ENCODE measurements around the gene ADPGK.
"Not testable (repeated sequence)": the region's sequence is repeated elsewhere in the genome, so short reads cannot be mapped to it uniquely, and the experiment has no call there.

The ADPGK gene

DNA sequence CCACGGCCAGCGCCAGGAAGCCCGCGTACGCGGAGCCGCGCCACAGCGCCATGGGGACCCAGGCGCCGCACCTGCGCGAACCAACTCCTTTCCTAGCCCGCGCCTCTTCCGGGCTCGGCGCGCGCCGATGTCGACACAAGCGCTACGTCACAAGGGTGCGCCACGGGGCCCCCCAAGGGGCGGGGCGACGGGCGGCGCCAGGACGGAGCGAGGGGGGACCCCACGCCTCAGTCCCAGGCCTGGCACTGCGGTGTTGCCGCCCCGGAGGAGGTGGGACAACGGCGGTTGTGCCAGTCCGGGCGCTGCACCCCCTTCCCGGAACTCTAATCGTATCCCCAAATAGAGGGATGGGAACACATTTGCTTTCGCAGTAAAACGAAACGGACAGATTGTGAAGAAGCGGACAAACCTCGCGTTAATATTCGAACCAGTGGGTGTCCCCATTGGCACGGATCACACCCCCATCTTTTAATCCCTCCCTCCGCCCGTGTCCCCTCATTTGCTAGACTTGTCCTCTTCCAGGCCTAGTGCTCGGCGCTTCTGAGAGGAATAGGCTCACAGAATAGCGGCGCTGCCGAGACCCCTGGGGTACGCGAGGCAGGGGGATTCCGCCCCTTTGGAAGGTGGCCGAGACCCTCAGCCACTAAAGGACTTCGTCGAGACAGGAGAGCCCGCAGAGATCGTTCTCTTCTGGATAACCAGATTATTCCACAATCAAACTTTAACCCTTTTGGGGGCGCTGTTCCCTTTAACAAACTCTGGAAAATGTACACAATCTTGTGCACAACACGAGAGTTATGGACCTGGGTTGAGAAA lies at the start of gene ADPGK:
Gene ADPGK, minus strand, starts transcription at position 119 of the 816 bp plus-strand sequence. Its CDS starts 67 bp downstream, at position 52.
- peak; percentile 94 for DNase-seq

DNA sequence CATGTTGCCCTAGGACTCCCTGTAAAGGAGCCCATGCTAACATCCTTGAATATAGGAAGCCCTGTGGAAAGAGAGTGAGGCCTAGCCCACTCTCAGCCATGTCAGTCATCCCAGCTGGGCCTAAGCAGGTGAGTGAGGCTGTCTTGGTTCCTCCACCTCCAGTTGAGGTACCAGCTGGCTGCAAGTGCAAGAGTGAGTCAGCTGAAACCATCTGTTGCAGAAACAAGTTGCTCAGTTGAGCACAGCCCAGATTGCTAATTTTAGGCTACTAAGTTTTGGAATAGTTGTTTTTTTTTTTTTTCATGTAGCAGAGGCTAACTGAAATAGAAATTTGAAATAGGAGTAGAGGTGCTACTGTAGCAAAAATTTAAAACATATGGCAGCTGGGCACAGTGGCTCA lies 43.7 kb upstream of the ADPGK start:
- DNase-seq: no peak

DNA sequence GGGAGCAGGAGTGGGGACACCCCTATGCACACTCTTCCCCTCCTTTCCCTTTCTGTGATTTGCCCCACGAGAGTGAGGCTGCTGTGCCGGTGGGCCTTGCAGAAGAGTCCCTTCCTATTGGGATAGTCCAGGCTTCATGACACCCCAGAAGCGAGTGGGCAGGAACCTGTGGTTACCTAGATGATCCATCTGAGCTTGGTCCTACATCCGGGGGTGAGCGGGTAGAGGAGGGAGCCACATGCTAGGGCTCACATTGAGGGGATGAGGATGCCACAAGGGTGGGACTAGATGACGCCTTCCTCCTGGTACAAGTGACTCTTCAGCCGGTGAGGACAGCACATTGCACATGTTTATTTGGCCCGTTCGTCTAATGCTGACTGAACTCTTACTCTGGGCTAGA lies 43.1 kb upstream of the ADPGK start:
- no peak for DNase-seq

DNA sequence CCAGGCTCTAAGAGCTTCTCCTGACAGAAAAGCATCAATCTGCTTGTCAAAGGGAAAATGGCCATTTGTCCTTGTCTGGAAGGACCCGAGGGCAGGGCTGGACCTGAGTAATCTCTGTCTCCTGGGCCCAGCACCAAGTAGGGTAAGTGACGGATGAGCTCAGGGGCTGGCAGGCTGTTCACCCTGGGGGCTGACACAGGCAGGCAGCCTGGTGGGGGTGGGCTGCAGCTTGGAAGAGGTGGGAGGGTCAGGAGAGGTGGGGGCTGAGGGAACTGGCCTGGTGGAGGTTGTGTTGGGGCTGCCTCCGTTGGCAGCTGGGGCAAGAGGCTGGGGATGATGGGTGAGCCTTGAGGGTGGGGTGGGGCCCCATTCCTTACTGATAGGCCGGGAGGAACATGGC lies 42.3 kb upstream of the ADPGK start:
- DNase-seq: no peak

DNA sequence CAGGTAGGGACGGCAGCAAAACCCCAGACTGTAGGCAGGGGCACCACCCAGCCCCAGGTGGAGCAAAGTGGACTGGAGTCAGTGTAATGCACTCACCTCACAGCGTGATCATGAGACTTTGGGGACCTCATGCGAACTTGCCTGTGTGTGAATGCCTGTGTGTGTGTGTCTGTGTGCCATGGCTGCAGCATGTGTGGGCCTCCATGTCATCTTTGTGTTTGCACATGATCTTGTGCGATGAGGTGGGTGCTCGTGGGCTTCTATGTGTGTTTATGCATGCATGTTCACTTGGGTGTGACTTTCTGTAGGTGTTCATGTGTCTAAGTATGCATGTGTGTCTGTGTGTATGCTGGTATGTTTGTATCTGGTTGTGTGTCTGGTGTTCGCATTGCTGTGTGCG lies 41.2 kb upstream of the ADPGK start:
- DNase-seq: no peak

DNA sequence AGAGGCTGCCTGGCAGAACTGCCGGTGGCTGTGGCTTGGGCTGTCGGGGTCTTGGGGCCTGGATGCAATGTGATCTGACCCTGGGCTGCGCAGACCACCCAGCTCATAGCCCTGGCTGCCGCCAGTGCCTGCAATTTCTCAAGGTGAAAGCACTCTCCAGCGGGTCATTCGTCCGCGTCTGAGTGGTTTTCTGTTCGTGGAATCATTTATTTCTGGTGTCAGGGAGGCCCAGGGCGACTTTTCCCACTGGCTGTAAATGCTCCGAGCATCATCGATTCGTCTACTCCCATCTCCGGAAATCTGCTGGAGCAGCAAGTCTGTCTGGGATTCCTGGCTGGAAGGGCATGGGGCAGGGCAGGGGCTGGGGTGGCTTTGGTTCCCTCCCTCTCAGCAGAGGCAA lies 40.6 kb upstream of the ADPGK start:
- DNase-seq: no peak

DNA sequence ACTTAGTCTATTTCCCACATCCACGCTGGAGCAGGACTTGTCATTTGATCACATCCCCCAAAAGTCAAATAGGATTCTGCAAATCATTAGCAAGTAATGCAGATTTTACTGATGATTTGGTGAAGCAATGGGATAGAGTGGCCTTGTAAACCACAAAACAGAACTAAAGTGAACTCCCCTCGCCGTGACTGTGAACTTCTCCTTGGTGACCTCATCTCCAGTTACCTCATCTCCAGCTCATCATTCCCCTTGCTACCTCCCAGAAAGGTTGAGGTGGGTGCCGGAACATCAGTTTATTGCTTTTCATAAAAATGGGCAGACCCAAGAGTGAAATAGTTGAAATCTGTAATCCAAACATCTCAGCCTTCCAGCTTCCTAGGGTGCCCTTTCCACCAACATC lies 36.7 kb upstream of the ADPGK start:
- peak; percentile 3 to 4 for DNase-seq

DNA sequence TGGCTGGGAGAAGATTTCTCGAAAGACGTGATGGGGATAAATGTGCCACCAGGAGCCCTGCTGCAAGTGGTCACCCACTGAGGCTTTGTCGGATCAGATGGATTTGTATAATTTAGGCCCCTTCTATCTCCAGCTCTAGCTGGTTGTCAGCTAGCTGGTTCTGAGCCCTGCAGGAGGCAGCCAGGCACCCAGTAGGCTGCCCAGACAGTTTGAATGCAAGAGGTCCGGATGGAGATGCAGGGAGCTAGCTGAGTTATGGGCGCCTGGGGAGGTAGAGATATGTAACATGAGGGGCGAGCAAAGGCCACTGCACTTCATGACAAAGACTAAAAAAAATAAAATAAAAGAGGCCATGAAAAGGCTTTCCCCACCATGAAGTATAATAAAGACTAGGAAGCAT lies 35.1 kb upstream of the ADPGK start:
- DNase-seq: no peak

DNA sequence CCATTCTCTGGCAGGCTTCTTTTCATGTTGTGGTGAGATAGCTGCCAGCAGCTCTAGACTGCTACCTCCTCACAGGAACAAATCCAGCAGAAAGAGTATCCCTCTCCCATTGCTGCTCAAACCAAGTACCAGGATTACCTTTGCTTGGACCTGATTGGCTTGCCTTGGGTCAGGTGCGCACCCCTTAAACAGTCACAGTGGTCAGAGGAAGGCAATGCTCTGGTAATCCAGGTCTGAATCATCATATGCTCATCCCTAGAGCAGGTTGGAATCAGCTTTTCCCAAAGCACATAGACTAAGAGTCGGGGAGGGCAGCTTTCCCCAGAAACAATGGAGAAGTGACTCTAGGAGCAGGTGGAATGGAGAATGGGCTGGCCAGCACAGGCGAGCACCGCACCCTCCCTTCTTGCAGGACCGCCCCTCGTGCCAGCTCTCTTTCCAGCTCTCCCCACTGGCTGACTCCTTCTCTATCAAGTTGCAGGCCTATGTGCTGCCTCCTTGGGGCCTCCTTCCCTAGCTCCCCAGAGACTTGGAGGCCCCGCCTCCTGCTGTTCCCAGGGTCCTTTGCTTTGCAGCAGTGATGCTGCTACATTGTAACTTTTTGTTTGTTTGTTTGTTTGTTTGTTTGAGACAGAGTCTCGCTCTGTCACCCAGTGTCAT lies 29.9 kb upstream of the ADPGK start:
- DNase-seq: no peak

DNA sequence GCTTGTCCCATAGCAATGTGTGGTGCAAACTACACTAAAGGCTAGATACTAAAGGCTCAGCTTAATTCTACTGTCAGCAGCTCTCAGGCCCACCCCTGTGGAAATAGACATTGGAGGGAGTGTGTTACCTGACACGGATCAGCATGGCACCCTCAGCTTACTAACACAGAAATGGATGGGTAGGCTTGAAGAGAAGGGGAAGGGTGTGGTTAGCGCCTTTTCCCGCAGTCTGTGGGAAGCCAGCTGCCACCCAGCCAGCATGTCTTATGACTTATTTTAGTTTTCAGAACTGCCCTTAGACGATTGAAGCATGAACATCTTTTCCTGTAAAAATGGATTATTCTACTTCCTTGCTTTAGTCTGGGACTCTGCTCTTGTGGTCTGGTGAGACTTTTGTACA lies 25.8 kb upstream of the ADPGK start:
- peak in 1 of 2 experiments; percentile 3 for DNase-seq

DNA sequence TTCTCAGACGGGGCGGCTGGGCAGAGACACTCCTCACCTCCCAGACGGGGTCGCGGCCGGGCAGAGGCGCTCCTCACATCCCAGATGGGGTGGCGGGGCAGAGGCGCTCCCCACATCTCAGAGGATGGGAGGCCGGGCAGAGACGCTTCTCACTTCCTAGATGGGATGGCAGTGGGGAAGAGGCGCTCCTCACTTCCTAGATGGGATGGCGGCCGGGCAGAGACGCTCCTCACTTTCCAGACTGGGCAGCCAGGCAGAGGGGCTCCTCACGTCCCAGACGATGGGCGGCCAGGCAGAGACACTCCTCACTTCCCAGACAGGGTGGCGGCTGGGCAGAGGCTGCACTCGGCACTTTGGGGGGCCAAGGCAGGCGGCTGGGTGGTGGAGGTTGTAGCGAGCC lies 23.8 kb upstream of the ADPGK start:
- not testable (repeated sequence) for DNase-seq

DNA sequence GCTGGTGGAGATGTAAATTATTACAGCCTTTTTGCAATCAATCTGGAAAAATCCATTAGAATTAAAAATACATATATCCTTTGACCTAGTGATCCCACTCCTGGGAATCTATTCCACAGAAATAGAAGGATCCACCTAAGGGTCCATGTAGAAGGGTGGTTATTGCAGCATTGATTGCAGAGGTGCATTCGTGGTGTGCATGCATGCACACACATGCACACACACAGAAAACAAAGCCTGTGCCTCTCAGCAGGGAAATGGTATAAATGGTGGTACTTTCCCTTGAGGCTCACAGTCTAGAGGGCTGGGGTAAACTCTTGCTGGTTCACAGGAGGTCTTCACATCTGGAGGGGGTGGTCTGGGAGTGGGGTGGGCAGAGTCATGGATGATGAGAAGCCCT lies 19.4 kb upstream of the ADPGK start:
- no peak for DNase-seq

DNA sequence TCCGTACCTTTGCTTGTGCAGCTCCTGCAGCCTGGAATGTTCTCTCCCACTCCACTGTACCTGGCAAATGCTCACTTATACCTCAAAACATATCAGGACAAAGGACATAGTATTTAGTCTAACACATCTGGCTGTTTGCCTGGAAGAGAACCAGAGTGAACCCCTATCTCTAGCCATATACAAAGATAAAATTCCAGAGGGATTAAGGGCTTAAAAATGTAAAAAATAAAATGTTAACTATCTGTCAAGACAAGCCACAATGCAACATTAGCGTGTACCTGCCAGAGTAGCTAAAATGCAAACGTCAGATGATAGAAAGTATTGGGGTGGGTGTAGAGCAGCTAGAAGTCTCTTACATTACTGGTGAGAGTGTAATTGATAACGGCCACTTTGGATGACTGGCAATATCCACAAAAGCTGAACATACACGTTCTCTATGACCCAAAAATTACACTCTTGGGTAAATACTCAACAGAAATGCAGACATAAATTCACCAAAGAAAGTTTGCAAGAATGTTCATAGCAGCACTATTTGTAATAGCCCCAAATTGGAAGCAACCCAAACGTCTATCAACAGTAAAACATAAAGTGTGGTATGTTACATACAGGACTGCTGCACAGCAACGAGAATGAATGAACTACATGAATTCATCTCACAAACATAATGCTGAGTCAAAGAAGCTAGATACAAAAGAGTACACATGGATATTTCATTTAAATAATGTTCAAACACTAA lies 18.2 kb upstream of the ADPGK start:
- no peak for DNase-seq

DNA sequence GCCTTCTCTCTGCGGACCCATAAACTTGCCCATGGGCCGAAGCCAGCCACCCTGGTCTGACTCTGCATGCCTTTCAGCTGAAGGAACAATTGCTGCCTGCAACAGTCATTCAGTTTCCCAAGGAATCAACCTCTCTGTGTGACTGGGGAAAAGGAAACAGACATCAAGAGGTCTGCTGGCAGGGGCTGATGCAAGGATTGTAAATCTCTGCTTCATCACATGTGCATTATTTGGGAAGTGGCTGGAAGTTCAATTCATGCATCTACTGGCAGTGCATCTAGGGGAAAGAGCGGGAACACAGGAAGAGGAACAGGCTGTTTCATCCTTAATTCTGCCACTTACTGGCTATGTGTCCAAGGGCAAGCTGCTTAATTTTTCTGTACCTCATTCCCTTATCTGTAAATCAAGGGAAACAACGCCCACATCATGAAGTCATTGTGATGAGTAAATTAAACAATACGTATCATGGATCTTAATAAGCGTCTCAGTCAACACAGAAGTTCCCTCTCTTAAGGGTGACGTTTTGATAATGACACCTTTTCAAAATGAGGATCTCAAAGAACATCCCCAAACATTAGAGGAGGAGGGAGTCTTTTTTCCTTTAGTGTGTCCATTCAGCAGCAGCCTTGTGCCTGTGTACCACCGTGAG lies 17.4 kb upstream of the ADPGK start:
- no peak for DNase-seq

DNA sequence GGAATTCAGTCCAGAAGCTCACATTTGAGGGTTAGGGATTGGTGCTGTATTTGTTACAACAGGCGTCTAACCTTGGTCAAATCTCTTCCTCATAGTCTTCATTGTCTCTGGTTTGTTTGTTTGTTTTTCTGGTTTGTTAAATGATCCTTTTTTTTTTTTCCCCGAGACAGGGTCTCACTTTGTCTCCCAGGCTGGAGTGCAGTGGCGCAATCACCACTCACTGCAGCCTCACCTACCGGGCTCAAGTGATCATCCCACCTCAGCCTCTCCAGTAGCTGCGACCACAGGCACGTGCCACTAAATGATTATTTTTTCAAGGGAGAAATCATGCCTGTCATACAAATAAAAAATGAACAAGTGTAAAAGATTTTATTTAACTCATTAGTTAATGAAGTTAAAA lies 14.3 kb upstream of the ADPGK start:
- DNase-seq: no peak

DNA sequence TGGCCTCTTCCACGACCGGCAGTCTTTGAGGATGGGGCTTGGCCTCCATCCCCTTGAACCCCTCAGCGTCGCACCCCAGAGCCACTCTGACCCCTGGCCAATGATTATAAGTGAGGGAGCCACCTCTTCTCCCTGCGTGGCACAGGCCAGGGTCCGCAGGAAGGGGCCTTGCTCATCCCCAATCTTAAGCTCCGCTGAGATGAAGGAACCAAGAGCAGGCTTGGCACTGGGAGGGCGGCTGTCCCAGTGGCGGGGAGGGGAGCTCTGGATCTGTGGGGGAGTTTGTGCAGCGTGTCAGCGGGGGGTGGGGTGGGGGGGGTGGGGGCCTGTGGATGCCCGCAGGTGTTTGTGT lies 13.8 kb upstream of the ADPGK start:
- DNase-seq: no peak

DNA sequence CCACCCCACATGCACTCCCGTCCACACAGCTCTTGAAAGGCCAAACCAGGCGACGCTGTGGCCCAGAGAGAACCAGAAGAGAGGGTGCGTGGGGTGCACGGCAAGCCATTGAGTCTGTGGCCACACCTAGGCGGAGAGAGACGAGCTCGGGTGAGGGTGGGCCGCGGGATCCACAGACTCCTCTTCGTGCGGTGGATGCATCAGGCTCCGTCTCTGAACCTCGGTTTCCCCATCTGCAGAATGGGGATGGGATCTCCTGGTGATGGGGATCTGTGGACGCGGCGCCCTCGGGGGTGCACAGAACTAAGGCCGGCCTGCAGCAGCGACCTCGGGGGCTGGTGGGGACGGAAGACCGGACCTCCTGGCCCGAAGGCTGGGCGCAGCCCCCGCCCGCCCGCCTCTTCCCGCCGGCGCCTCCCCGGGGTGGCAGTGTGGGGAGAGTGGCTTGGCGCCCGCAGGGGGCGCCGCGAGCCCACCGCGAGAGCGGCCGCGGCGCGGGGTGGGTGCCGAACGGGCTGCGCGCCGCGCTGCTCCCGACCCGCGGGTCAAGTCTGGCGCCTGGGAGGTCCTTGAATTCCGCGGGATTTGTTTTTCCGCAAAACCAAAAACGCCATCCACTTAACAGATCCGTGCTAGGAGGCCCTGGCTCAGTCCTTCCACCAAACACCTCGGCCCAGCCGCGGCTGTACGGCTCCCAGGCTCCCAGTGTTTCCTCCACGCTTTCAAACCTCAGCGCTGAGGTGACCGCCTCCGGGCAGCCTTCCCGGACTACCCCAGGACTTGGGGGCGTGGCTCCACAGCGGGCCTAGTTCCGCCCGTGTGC lies 13.2 kb upstream of the ADPGK start:
- peak in 1 of 2 experiments; percentile 50 for DNase-seq

DNA sequence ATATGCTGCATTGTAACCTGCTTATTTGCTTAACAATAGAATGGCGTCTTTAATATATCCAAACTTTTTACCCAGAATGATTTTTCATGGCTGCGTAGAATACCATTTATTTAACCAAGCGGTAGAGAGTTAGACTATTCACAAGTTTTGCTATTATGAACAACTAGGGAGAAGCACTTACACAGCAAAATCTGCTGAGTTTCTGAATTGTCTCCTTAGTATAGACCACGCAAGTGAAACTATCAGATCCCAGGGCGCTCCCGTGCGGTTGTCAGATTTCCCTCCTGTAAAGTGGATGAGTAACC lies 12.6 kb upstream of the ADPGK start:
- no peak for DNase-seq

DNA sequence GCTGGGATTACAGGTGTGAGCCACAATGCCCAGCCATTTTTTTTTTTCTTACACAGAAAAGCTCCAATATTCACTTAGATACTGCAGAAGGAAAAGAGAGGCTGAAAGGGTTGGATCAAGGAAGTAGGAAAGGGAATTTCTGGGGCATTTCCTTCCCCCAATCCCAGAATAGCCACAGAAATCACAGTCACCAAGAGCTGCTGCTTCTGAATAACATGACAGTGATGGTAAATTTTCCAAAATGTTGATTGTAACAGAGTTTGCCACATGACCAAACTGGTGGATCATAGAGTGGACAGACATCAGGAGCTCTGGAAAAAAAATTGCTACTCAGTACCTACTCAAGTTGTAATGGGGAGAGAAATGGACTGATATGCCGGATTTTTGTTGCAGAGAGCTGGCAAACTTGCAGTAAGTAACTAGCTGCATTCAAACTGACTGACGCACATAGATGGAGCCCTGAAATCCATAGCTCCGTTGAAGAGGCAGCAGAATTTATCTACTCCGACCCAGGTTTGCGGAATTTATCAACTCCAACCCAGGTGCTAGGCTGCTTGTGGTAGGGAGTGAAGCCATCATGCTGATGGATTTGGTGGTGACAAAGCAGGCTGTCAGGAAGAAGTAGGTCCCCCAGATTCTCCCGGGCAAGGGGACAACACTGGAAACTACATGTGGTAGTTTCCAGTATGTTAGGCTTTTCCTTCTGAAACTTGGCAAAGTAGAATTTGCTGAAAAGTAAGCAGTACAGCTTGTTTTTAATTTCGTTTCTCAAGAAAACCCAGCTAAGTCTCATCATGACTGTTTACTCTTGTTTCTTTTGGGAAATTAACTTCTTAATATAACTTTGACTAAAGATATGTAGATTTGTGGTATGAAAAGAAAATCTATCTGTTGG lies 10.5 kb upstream of the ADPGK start:
- DNase-seq: no peak

DNA sequence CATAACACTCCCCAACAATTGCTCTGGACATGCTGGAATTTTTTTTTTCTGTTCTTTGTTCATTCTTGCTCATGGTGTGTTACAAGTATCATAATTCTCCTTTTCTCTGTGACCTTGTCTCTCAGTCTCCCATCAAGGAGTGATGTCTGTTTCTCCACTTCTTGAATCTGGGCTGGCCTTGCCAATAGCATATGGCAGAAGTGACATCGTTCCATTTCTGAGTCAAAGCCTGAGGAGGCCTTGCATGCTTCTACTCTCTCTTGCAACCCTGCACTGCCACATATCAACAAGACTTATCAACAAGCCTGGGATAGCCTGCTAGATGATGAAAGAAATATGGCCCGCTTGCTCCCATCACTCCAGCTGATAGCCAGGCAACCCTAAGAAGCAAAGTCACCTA lies 8.9 kb upstream of the ADPGK start:
- DNase-seq: no peak

DNA sequence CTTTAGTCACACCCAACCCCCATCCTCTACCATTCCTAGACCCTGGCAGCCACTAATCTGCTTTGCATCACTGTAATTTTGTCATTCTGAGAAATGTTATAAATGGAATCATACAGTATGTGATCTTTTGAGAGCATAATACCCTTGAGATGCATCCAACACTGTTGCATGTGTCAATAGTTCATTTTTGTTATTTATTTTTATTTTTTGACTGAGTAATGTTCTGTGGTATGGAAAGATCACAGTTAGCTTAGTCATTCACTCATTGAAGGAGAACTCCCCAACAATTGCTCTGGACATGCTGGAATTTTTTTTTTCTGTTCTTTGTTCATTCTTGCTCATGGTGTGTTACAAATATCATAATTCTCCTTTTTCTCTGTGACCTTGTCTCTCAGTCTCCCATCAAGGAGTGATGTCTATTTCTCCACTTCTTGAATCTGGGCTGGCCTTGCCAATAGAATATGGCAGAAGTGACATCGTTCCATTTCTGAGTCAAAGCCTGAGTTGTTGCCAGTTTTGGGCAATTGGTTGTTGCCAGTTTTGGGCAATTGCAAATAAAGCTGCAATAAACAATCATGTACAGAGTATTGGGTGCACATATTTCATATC lies 6.8 kb upstream of the ADPGK start:
- DNase-seq: no peak

Measured in Kasumi-1 (cell line).